Measurements from ENCODE around the gene CHST3. TPM values are rescaled to one million over a fixed set of nuclear protein-coding genes. Genes with fewer than 3 reads are reported as not detected.

The CHST3 gene
- total and polyA plus RNA-seq, 8 donors = 3.1 to 10.8 (median 3.6) TPM

DNA sequence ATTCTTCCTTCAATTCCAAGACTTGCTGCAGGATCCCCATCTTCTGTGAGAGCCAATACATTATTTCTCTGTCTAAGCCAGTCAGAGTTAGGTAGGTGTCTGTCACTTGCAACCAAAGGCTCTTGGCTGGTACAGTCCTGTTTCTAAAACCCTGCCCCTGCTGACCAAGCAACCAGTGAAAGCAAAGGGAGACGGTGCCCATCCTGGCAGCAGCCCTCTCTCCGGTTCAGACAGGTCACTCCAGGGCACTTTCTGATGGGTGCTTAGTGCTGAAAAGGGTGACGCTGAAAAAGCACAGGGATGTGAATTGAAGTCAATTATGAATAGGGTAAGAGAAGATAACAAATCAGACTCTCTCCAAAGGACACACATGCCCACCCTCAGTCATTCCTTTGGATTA is 86.7 kb downstream of the CHST3 start:
- Histone ChIP-seq H3K36me3 (no peaks in the 10 kb centered on the region), H3K9me3 (no peaks in the 10 kb centered on the region), H3K27ac (no peak overlapping the region), H3K27me3 (no peaks in the 10 kb centered on the region), H3K4me3 (no peak overlapping the region), H3K4me1 (peaks cover 2 to 6% (median 3%) of the 10 kb centered on the region in 3 donors)
- WGBS, 2 donors = 61 to 63% methylated on average over 3 of the region's 3 CpGs
- ATAC-seq (no peak), DNase-seq (no peak), FAIRE-seq (no peak)
- TF ChIP-seq CTCF (IDR thresholded peaks at IDR 0.05) = no peak
- intact Hi-C loops (cut with DNase I) = loop anchor here in 1 of 3 donors (10.0 kb wide), 1 partner anchor 294 kb away; no protein-coding TSS in a partner anchor

- peaks cover 7 to 23% (median 22%) of the 10 kb centered on the region in 3 donors for H3K4me1 ChIP-seq
- peak in 1 of 6 donors; percentile 70 for DNase-seq
- no peak for FAIRE-seq
- H3K36me3 ChIP-seq = no peaks in the 10 kb centered on the region
- intact Hi-C loops (cut with DNase I) = loop anchor here in 1 of 3 donors (10.0 kb wide), 1 partner anchor 291 kb away; no protein-coding TSS in a partner anchor
- WGBS, 2 donors = 93 to 96% methylated on average over 7 of the region's 7 CpGs
- H3K4me3 ChIP-seq = no peak overlapping the region
- ATAC-seq = no peak
- TF ChIP-seq CTCF (IDR thresholded peaks at IDR 0.05) = no peak
- H3K27me3 ChIP-seq = no peaks in the 10 kb centered on the region
- no peaks in the 10 kb centered on the region for H3K9me3 ChIP-seq
- H3K27ac ChIP-seq = no peak overlapping the region
These were observed 89.5 kb downstream of the CHST3 start for GRCh38 chr10:72053690-72054089.

DNA sequence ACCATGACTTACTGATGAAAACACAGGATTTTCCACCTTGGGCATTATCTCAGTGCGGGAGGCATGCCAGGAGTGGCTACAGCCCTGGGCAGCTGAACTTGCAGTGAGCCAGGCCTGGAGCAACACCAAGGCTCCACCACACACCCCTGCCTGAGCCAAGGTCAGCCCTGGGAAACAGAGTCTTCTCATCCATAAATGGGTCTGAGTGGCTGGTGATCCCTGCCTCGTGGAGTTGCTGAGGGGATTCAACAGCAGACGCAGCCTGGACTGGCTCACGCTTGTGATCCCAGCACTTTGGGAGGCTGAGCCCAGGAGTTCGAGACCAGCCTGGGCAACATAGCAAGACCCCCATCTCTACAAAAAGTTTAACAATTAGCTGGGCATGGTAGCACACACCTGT is 91.9 kb downstream of the CHST3 start:
- ATAC-seq (peak; percentile 85 to 90 (median 87)), FAIRE-seq (no peak), DNase-seq (peak; percentile 76 to 94 (median 91))
- H3K36me3 ChIP-seq = no peaks in the 10 kb centered on the region
- peaks cover 7 to 23% (median 22%) of the 10 kb centered on the region in 3 donors for H3K4me1 ChIP-seq
- 37 to 40% methylated on average over 5 of the region's 5 CpGs for WGBS, 2 donors
- no peak overlapping the region for H3K4me3 ChIP-seq
- peak overlapping the region in 1 of 4 donors; percentile 69 for H3K27ac ChIP-seq
- intact Hi-C loops (cut with DNase I) = loop anchor here in 1 of 3 donors (10.0 kb wide), 1 partner anchor 289 kb away; no protein-coding TSS in a partner anchor
- TF ChIP-seq CTCF (IDR thresholded peaks at IDR 0.05) = no peak
- H3K9me3 ChIP-seq = no peaks in the 10 kb centered on the region
- H3K27me3 ChIP-seq = no peaks in the 10 kb centered on the region

DNA sequence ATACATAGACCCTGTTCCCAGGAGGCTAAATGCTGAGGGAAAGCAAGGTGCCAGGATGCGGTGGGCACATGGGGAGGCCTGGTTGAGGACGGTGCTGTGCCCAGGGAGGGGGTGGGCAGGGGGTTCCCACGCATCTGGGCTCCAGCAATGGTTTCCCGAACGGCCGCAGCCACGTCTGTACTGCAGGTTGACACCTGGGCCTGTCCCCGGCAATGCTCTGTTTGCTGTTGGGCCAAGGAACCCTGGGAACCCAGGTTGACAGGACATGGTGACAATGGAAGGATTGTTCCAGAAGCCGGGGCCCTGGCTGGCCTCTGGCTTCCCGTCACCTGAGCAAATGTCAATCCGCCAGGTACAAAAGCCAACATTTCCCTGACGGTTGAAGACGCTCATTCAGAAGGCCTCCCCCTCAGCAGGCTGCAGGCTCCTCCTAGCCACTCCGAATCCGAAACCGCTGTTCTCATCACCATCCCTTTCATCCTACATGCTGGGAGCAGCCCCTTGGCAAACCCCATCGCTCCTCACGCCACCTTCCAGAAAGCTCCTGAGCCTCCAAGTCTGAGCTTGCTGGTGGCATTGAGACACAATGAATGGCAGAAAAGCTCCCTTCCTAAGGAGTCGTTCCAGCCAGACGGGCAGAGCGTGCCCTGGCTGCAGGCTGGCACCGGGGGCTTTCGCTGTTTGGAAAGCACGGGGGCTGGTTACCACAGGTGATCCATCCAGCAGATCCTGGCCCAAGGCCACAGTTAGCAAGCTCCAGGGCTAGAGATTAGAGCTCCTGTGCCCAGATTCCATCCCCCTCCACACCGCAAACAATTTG is 92.9 kb downstream of the CHST3 start:
- DNase-seq (peak; percentile 68 to 90 (median 73)), ATAC-seq (peak; percentile 75 to 87 (median 81))
- 25% methylated on average over 24 to 25 of the region's 25 CpGs for WGBS, 2 donors

More for the DNA sequence above, 92.9 kb downstream of the CHST3 start:
- Histone ChIP-seq H3K27ac (peak overlapping the region in 3 of 4 donors; percentile 53 to 77 (median 69)), H3K9me3 (no peaks in the 10 kb centered on the region), H3K4me1 (peaks cover 7 to 23% (median 22%) of the 10 kb centered on the region in 3 donors), H3K27me3 (no peaks in the 10 kb centered on the region), H3K4me3 (no peak overlapping the region), H3K36me3 (no peaks in the 10 kb centered on the region)
- FAIRE-seq = no peak
- intact Hi-C loops (cut with DNase I) = loop anchor here in 1 of 3 donors (10.0 kb wide), 1 partner anchor 288 kb away; no protein-coding TSS in a partner anchor
- no peak for TF ChIP-seq CTCF (IDR thresholded peaks at IDR 0.05)

All from pancreas (tissue), 10 donors.